ENCODE measurements around the gene R3HDM4.

R3HDM4 gene

DNA sequence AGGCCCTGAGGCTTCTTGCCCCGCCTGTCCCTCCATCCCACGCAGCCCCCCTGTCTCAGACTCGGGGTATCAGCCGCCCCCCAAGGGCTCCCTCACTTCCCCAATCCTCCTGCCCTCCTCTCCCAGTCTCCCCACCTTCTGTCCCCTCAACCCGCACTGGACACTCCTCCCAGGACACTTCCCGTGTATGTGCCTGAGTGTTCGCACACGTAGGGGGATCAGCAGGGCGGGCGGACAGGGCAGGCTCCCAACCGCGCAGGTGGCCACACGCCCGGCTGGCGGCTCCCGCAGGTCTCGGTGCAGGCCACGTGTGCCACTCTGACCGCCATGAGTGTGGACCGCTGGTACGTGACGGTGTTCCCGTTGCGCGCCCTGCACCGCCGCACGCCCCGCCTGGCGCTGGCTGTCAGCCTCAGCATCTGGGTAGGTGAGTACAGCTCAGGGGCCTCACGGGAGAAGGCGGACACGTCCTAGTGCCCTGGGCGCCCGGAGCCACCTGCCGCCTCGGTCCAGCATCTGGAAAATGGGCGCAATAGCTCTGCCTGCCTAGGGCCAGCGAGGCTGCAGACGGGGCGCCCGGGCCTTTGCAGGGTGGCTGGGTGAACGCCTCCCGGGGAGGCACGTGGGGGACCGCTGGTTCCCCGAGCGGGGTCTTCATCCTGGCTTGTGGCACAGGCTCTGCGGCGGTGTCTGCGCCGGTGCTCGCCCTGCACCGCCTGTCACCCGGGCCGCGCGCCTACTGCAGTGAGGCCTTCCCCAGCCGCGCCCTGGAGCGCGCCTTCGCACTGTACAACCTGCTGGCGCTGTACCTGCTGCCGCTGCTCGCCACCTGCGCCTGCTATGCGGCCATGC, 6.4 kb upstream of the R3HDM4 start:
- no peak for DNase-seq
- Histone ChIP-seq H3K4me1 (ENCODE audit: control insufficient read depth, low read depth, low read length) (no peaks in the 10 kb centered on the region), H2BK120ac (ENCODE audit: low read depth, low read length) (no peak overlapping the region), H3K36me3 (ENCODE audit: control insufficient read depth, insufficient read depth, low read length) (no peaks in the 10 kb centered on the region), H4K5ac (ENCODE audit: low read length) (no peak overlapping the region), H3K9ac (ENCODE audit: low read length) (no peak overlapping the region), H3K4me2 (ENCODE audit: low read length) (no peak overlapping the region), H3K18ac (ENCODE audit: low read length) (no peak overlapping the region), H3K27me3 (ENCODE audit: insufficient read depth, low read length, poor library complexity) (peaks cover 25% of the 10 kb centered on the region), H3K79me2 (ENCODE audit: control insufficient read depth, insufficient read depth, low read length) (no peaks in the 10 kb centered on the region), H3K4me3 (ENCODE audit: low read length) (no peak overlapping the region), H3K56ac (ENCODE audit: low read length) (no peak overlapping the region), H3K79me1 (ENCODE audit: low read length) (no peaks in the 10 kb centered on the region), H3K4ac (ENCODE audit: low read depth, low read length) (no peak overlapping the region), H2BK5ac (ENCODE audit: low read length) (no peak overlapping the region), H3K27ac (ENCODE audit: low read depth, low read length) (no peak overlapping the region), H2AK5ac (ENCODE audit: low read length) (no peak overlapping the region), H3K23ac (ENCODE audit: low read length) (peak overlapping the region; percentile 66), H4K8ac (ENCODE audit: low read depth, low read length) (no peak overlapping the region), H2BK15ac (replicated peaks; ENCODE audit: low read depth) (no peak overlapping the region)
- no CpG with 5 or more reads among the region's 68 CpGs for WGBS (ENCODE audit: extremely low coverage, insufficient coverage, low lambda C conversion rate)

DNA sequence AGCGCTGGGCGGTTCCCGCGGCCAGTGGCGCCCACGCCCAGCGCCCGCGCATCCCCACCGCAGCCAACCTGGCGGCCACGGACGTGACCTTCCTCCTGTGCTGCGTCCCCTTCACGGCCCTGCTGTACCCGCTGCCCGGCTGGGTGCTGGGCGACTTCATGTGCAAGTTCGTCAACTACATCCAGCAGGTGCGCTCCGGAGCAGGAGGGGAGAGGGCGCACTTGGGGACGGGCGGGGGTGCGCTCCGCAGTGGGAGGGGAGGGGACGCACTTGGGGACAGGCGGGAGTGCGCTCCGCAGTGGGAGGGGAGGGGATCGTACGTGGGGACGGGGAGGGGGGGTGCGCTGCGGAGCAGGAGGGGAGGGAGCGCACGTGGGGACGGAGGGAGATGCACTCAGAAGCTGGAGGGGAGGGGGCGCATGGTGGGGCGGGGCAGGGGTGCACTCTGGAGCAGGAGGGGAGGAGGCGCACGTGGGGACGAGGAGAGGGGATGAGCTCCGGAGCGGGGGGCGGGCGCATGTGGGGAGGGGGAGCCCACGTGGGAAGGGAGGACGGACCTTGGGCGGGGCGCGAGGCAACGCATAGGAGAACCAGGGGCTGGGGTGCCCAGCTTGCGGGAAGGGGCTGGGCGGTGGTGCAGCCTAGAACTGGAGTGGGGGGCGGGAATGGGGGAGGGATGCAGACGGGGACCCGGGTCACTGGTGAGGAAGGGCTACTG, 5.6 kb upstream of the R3HDM4 start:
- Histone ChIP-seq H3K18ac (ENCODE audit: low read length) (no peak overlapping the region), H3K56ac (ENCODE audit: low read length) (no peak overlapping the region), H3K27ac (ENCODE audit: low read depth, low read length) (no peak overlapping the region), H4K5ac (ENCODE audit: low read length) (no peak overlapping the region), H4K8ac (ENCODE audit: low read depth, low read length) (no peak overlapping the region), H3K79me1 (ENCODE audit: low read length) (no peaks in the 10 kb centered on the region), H2BK15ac (replicated peaks; ENCODE audit: low read depth) (no peak overlapping the region), H3K27me3 (ENCODE audit: insufficient read depth, low read length, poor library complexity) (peaks cover 25% of the 10 kb centered on the region), H3K4me2 (ENCODE audit: low read length) (no peak overlapping the region), H2BK120ac (ENCODE audit: low read depth, low read length) (no peak overlapping the region), H3K4ac (ENCODE audit: low read depth, low read length) (no peak overlapping the region), H3K4me3 (ENCODE audit: low read length) (no peak overlapping the region), H3K36me3 (ENCODE audit: control insufficient read depth, insufficient read depth, low read length) (no peaks in the 10 kb centered on the region), H2AK5ac (ENCODE audit: low read length) (no peak overlapping the region), H3K79me2 (ENCODE audit: control insufficient read depth, insufficient read depth, low read length) (no peaks in the 10 kb centered on the region), H3K9ac (ENCODE audit: low read length) (no peak overlapping the region), H3K23ac (ENCODE audit: low read length) (no peak overlapping the region), H2BK5ac (ENCODE audit: low read length) (no peak overlapping the region), H3K4me1 (ENCODE audit: control insufficient read depth, low read depth, low read length) (no peaks in the 10 kb centered on the region)
- no CpG with 5 or more reads among the region's 58 CpGs for WGBS (ENCODE audit: extremely low coverage, insufficient coverage, low lambda C conversion rate)
- DNase-seq, result no peak

DNA sequence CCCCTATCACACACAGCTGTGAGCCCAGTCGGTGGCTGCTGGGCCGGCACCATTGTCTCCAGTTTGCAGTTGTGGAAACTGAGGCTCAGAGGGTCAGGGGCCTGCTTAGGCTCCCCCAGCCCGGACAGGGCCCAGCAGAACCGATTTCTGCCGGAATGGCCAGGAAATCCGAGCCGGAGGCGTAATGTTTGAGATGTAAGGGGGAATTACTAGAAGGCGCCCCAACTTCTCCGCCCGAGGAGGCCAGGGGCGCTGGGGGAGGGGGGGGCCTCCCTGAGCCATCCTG, 5.1 kb upstream of the R3HDM4 start:
- no peak overlapping the region for H3K4me3 ChIP-seq (ENCODE audit: low read length)
- H2AK5ac ChIP-seq (ENCODE audit: low read length), result no peak overlapping the region
- no peak overlapping the region for H3K4me2 ChIP-seq (ENCODE audit: low read length)
- DNase-seq, result no peak
- no peak overlapping the region for H3K9ac ChIP-seq (ENCODE audit: low read length)
- no peak overlapping the region for H3K56ac ChIP-seq (ENCODE audit: low read length)
- H4K5ac ChIP-seq (ENCODE audit: low read length), result no peak overlapping the region
- no peak overlapping the region for H4K8ac ChIP-seq (ENCODE audit: low read depth, low read length)
- H2BK15ac ChIP-seq (replicated peaks; ENCODE audit: low read depth), result no peak overlapping the region
- peaks cover 25% of the 10 kb centered on the region for H3K27me3 ChIP-seq (ENCODE audit: insufficient read depth, low read length, poor library complexity)
- H3K36me3 ChIP-seq (ENCODE audit: control insufficient read depth, insufficient read depth, low read length), result no peaks in the 10 kb centered on the region
- no peak overlapping the region for H3K4ac ChIP-seq (ENCODE audit: low read depth, low read length)
- H3K4me1 ChIP-seq (ENCODE audit: control insufficient read depth, low read depth, low read length), result no peaks in the 10 kb centered on the region
- no peaks in the 10 kb centered on the region for H3K79me2 ChIP-seq (ENCODE audit: control insufficient read depth, insufficient read depth, low read length)
- no peak overlapping the region for H2BK120ac ChIP-seq (ENCODE audit: low read depth, low read length)
- WGBS (ENCODE audit: extremely low coverage, insufficient coverage, low lambda C conversion rate), result no CpG with 5 or more reads among the region's 12 CpGs
- H3K27ac ChIP-seq (ENCODE audit: low read depth, low read length), result no peak overlapping the region
- no peaks in the 10 kb centered on the region for H3K79me1 ChIP-seq (ENCODE audit: low read length)
- H2BK5ac ChIP-seq (ENCODE audit: low read length), result no peak overlapping the region
- H3K23ac ChIP-seq (ENCODE audit: low read length), result no peak overlapping the region
- no peak overlapping the region for H3K18ac ChIP-seq (ENCODE audit: low read length)

DNA sequence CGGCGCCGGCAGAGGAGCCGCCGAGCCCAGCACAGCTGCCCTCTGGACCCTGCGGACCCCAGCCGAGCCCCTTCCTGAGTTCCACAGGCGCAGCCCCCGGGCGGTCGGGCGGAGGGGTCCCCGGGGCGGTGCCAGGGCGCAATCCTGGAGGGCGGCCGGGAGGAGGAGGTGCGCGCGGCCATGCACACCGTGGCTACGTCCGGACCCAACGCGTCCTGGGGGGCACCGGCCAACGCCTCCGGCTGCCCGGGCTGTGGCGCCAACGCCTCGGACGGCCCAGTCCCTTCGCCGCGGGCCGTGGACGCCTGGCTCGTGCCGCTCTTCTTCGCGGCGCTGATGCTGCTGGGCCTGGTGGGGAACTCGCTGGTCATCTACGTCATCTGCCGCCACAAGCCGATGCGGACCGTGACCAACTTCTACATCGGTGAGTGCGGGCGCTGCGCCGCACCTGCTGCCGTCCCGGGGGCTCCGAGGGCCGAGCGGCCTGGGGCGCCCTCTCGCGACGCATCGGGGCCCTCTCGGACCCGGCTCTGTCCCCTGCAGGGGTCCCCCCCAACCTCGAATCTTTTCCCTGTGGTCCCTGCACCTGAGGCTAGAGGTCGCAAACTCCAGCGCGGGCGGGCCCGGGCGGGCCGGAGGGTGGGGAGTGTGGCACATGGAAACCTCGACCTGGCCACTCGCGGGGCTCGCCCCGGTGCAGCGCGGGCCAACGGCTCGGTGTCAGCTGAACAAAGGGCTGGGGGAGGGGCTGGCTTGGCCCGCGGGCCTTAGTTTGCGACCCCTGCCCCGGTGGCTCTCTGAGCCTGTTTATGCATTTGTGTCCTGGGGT, 4.5 kb upstream of the R3HDM4 start, which contains the start of gene KISS1R:
KISS1R (plus strand) TSS at position 11 of the 829 bp plus-strand sequence; CDS start at position 181, 170 bp downstream.
- H4K5ac ChIP-seq (ENCODE audit: low read length), result no peak within 1 kb of the TSS
- no peak within 1 kb of the TSS for H3K4ac ChIP-seq (ENCODE audit: low read depth, low read length)
- H3K4me1 ChIP-seq (ENCODE audit: control insufficient read depth, low read depth, low read length), result no peaks in the 10 kb centered on the region
- no peak within 1 kb of the TSS for H3K18ac ChIP-seq (ENCODE audit: low read length)
- H3K23ac ChIP-seq (ENCODE audit: low read length), result no peak within 1 kb of the TSS
- no peak within 1 kb of the TSS for H4K8ac ChIP-seq (ENCODE audit: low read depth, low read length)
- no peak within 1 kb of the TSS for H3K9ac ChIP-seq (ENCODE audit: low read length)
- WGBS (ENCODE audit: extremely low coverage, insufficient coverage, low lambda C conversion rate), result no CpG with 5 or more reads among the region's 87 CpGs
- no peaks in the 10 kb centered on the region for H3K79me1 ChIP-seq (ENCODE audit: low read length)
- no peak within 1 kb of the TSS for H2BK5ac ChIP-seq (ENCODE audit: low read length)
- H3K56ac ChIP-seq (ENCODE audit: low read length), result no peak within 1 kb of the TSS
- DNase-seq, result peak; percentile 83
- no peak within 1 kb of the TSS for H3K27ac ChIP-seq (ENCODE audit: low read depth, low read length)
- peaks cover 25% of the 10 kb centered on the region for H3K27me3 ChIP-seq (ENCODE audit: insufficient read depth, low read length, poor library complexity)
- no peak within 1 kb of the TSS for H2BK15ac ChIP-seq (replicated peaks; ENCODE audit: low read depth)
- H3K4me2 ChIP-seq (ENCODE audit: low read length), result peak within 1 kb of the TSS; percentile 50
- no peak within 1 kb of the TSS for H2BK120ac ChIP-seq (ENCODE audit: low read depth, low read length)
- no peak within 1 kb of the TSS for H2AK5ac ChIP-seq (ENCODE audit: low read length)
- H3K79me2 ChIP-seq (ENCODE audit: control insufficient read depth, insufficient read depth, low read length), result no peaks in the 10 kb centered on the region
- no peaks in the 10 kb centered on the region for H3K36me3 ChIP-seq (ENCODE audit: control insufficient read depth, insufficient read depth, low read length)
- H3K4me3 ChIP-seq (ENCODE audit: low read length), result no peak within 1 kb of the TSS

DNA sequence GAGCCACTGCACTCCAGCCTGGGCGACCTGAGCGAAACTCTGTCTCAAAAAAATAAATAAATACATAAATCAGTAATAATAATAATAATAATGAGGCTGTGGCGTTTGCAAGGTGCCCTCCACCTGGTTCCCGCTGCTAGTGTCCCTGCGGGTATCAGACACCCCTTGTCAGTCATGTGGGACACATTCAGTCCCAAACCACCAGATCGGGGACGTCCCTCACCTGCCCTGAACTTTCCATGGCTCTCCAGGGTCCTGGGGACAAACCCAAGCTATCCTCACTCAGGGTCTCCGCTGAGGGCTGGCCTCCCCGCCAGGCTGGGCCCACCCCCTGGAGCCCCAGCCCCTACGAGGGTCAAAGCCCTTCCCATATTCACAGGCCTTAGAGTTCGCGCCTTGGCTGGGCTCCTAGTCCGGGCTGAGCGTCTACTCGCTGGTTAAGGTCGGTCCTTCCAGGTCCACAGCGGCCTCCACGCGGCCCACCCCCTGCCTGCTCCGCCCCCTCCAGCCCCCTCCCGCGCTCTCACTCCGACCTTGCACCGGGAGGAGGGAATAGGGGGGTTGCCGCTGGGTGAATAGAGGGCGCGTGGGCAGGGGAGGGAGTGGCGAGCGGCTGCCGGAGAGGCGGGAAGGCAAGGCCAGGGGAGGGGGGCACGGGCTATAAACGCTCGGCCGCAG, 3.8 kb upstream of the R3HDM4 start:
- Histone ChIP-seq H3K18ac (ENCODE audit: low read length) (no peak overlapping the region), H3K4me3 (ENCODE audit: low read length) (no peak overlapping the region), H2BK120ac (ENCODE audit: low read depth, low read length) (no peak overlapping the region), H3K23ac (ENCODE audit: low read length) (no peak overlapping the region), H4K8ac (ENCODE audit: low read depth, low read length) (no peak overlapping the region), H3K36me3 (ENCODE audit: control insufficient read depth, insufficient read depth, low read length) (no peaks in the 10 kb centered on the region), H3K27ac (ENCODE audit: low read depth, low read length) (no peak overlapping the region), H3K4ac (ENCODE audit: low read depth, low read length) (no peak overlapping the region), H3K9ac (ENCODE audit: low read length) (no peak overlapping the region), H3K56ac (ENCODE audit: low read length) (no peak overlapping the region), H2AK5ac (ENCODE audit: low read length) (no peak overlapping the region), H3K79me2 (ENCODE audit: control insufficient read depth, insufficient read depth, low read length) (no peaks in the 10 kb centered on the region), H3K4me1 (ENCODE audit: control insufficient read depth, low read depth, low read length) (no peaks in the 10 kb centered on the region), H3K27me3 (ENCODE audit: insufficient read depth, low read length, poor library complexity) (peaks cover 25% of the 10 kb centered on the region), H3K4me2 (ENCODE audit: low read length) (no peak overlapping the region), H4K5ac (ENCODE audit: low read length) (no peak overlapping the region), H3K79me1 (ENCODE audit: low read length) (no peaks in the 10 kb centered on the region), H2BK5ac (ENCODE audit: low read length) (no peak overlapping the region), H2BK15ac (replicated peaks; ENCODE audit: low read depth) (no peak overlapping the region)
- DNase-seq, result no peak
- WGBS (ENCODE audit: extremely low coverage, insufficient coverage, low lambda C conversion rate), result no CpG with 5 or more reads among the region's 35 CpGs
